ENCODE results near the gene TRIM41.
"Not testable (repeated sequence)": the region's sequence is repeated elsewhere in the genome, so short reads cannot be mapped to it uniquely, and the experiment has no call there.

The TRIM41 gene

DNA sequence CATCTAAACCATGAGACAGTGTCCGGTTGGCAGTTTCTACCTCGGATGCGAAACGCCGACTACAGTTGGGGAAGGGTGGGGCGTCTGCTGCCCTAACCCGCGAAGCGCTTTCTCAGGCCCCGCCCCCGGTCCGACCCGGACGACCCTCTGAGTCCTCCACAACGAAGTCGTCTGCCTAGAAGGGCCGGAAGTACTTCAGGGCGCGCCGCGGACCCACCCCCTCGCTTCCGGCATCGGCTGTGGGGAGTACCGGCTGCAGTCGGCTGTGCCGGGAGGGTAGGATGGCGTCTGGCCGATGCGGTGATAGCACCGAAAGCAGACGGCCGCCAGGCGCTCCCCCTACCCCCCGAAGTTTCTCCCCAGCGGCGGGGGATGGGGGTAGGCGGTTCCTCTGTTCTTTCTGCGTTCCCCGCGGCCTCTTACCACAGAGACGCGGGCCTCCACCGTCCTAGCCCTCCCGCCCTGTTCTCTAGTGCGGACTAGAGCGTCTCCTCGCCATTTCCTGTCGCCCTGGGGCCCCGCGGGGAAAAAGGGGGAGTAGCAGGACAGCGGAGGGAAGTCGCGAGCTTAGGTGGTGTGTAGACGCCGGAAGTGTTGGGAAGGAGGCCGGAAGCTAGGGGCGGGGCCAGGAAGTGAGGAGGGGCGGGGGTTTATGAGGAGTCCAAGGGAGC lies at the start of gene TRIM41:
TSS of gene TRIM41 (plus strand) at position 224 of the 671 bp plus-strand sequence. CDS start 719 bp downstream, outside the sequence.
- DNase-seq = peak; percentile 99

DNA sequence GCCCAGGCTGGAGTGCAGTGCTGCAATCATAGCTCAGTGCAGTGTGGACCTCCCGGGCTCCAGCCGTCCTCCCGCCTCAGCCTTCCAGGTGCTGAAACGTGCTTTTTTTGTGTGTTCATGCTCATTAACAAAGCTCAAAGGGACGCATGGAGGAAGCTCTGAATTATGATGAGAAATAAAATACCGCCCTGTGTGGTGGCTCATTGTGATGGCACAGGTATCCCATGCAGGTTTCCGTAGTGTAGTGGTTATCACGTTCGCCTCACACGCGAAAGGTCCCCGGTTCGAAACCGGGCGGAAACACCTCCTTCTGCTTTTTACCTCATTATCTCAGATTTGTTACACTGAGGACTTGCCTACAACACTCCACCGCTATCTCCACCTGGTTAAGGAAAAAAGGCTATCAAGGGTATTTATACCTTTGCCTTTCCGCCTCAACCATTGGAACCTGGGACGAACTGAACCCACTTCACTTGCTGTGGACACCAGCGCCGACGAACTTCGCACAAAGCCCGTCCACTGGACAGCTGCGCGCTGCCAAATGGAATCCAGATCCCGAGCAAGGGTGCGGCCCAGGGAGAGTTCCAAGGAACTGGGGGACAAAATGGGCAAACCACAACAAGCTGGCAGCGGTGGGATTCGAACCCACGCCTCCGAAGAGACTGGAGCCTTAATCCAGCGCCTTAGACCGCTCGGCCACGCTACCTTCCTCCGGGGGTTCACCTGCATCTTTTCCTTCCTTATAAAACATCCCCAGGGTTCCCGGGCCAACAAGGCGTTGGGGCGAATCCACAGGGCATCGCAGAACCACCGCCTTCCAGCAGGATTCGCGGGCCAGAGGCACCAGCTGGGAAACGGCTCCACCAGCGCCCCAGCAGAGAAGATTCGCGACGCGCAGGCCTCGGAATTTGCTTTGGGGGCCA lies 49.4 kb upstream of the TRIM41 start:
- DNase-seq = peak; percentile 88

DNA sequence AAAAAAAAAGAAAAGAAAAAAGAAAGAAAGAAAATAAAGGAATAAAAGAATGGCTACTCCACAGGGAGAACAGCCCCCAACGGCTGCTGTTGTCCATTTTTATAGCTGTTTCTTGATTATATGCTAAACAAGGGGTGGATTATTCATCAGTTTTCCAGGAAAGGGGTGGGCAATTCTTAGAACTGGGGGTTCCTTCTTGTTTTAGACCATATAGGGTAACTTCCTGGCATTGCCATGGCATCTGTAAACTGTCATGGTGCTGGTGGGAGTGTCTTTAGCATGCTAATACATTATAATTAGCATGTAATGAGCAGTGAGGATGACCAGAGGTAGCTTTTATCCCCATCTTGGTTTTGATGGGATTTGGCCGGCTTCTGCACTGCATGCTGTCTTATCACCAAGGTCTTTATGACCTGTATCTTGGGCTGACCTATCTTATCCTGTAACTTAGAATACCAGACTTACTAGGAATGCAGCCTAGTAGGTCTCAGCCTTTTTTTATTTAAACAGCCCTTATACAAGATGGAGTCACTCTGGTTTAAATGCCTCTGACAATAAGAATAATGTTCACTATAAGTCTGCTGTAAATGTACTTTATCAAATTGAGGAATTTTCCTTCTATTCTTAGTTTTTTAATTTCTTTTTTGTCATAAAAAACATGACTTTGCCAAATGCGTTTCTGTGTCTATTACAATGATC lies 46.7 kb upstream of the TRIM41 start:
- no peak for DNase-seq

DNA sequence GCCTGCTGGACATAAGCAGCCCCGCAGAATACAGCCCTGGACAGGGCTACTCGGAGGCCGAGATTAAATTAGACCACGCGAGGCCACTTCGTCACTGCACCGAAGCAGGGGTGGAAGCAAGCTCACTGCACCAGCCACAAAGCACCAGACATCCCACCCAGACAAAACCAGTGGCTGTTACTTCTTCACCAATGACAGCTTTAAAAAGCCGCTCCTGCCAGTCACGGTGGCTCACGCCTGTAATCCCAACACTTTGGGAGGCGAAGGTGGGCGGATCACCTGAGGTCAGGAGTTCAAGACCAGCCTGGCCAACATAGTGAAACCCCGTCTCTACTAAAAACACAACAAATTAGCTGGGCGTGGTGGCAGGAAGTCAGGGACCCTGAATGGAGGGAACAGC lies 45.5 kb upstream of the TRIM41 start:
- not testable (repeated sequence) for DNase-seq

DNA sequence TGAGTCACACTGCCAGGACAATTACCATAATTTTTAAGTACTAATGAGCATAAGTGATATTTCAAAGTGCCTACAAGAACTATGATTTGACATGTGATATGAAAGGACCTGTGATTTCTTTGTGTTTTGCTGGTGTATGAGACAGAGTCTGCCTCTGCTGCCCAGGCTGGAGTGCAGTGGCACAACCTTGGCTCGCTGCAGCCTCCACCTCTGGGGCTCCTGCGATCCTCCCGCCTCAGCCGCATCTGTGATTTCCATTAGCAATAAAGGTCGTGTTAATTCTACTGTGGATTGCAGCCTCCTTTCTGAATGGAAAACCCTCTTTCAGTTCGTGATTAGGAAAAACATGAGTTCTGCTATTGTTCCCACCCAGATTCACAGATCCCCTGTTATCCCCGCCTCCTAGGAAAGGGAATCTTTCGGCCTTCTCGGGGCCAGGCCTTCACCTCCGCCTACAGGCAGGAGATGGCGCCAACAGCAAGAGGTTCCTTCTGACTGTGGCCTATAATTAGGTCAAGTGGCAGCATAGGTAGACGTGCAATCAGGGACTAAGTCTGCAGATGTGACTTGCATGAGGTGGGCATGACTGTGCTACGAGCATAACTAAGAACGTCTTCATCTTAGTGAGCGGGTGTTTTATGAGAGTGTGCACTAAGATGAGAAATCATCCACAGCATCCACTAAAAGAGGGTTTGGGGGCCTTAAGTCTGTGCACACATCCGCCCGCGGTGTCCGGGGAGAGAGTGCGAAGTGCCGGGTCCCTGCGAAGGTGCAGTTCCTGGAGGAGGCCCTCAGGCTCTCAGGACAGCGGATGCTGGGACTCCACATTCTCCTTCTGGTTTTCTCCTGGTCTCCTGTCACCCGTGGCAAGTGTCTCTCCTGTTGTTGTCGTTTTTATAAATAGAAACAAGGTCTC lies 41.2 kb upstream of the TRIM41 start:
- peak; percentile 70 for DNase-seq

DNA sequence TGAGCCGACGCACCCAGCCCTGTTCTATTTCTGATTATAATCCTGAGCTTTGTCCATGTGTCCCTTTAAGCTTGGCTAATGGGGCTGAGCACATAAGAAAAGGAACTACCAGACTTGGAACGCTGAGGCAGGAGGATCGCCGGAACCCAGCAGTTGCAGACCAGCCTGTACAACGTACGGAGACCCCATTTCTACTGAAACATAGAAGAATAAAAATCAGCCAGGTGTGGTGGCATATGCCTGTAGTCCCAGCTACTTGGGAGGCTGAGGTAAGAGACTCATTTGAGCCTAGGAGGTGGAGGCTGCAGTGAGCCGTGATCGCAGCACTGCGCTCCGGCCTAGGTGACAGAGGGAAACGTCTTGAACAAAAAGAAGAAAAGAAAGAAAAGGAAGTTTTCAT lies 40.4 kb upstream of the TRIM41 start:
- no peak for DNase-seq

DNA sequence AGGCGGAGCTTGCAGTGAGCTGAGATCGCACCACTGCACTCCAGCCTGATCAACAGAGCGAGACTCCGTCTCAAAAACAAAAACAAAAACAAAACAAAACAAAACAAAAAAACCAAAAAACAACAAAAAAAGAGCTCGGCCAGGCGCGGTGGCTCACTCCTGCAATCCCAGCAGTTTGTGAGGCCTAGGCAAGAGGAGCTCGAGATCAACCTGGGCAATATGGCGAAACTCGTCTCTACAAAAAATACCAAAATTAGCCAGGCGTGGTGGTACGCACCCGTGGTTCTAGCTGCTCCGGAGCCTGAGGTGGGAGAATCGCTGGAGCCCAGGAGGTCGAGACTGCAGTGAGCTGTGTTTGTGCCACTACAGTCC lies 38.2 kb upstream of the TRIM41 start:
- no peak for DNase-seq

DNA sequence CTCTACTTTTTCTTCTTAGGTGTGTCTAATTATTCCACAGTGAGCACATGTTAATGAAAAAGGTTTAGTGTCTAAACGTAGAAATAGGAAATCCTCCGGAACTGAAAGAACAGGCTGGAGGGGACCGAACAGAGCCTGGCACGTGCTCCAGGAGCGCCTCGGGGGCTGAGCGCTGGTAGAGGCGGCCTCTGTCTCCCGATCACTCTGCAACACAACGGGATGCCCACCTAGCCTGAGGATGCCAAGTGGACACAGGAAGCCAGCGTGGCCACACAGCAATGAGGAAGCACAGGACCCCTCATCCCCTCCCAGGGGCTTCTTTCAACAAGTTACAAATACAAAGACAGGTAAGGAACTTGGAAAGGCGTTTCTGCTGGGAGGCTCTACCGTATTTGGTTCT lies 37.5 kb upstream of the TRIM41 start:
- no peak for DNase-seq

DNA sequence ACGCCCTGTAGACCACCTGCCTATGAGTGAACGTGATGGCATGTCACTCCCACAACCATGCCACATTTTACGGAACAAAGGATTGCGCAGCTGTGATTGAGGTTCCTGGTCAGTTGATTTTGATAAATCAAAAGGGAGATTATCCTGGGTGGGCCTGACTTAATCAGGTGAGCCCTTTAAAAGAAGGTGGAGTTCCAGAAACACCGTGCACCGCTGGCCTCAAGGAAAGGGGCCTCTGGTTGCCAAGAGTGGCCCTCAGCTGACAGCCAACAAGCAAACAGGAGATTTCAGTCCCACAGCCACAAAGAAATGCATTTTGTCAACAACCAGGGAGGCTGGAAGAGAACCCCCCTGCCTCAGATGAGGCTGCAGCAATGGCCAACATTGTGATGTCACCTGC lies 37.1 kb upstream of the TRIM41 start:
- no peak for DNase-seq

DNA sequence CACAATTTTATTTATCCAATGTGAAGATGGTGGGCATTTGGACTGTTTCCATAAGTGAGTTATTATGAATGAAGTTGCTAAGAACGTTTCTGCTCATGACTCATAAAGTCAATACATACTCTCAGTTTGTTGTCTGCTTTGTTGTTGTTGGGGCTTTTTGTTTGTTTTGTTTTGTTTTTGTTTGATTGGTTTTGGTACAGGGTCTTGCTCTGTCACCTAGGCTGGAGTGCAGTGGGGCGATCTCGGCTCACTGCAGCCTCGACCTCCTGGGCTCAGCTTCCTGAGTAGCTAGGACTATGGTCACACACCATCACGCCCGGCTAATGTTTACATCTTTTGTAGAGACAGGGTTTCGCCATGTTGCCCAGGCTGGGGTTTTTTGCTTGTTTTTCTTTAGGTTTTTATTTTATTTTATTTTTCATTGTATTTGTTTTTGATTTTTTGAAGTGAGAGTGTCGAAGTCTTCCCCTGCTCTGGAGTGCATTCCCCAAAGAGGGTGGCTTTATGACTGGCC lies 36.0 kb upstream of the TRIM41 start:
- DNase-seq = no peak

DNA sequence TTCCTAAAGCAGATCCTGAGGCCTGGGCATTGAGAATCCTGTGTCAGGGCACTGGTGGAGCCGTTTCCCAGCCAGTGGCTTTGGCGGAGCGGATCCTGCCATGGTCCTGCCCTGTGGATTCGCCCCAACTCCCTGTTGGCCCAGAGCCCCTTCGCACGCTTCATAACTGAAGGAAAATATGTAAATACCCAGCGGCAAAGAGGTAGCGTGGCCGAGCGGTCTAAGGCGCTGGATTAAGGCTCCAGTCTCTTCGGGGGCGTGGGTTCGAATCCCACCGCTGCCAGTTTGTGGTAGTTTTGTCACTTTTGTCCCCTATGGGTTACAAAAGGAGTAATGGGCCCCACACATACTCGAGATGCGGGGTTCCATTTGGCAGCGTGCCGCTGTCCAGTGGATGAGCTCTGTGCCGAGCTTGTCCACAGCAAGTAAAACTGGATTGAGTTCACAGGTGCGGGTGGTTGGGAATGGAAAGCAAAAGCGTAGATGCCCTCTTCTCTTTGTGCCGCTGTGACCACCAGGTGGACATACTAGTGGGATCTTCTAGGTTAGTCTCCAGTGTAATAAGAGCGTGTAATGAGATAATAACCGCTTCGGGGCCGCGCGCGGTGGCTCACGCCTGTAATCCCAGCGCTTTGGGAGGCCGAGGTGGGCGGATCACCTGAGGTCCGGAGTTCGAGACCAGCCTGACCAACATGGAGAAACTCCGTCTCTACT lies 35.4 kb upstream of the TRIM41 start:
- peak; percentile 87 for DNase-seq

DNA sequence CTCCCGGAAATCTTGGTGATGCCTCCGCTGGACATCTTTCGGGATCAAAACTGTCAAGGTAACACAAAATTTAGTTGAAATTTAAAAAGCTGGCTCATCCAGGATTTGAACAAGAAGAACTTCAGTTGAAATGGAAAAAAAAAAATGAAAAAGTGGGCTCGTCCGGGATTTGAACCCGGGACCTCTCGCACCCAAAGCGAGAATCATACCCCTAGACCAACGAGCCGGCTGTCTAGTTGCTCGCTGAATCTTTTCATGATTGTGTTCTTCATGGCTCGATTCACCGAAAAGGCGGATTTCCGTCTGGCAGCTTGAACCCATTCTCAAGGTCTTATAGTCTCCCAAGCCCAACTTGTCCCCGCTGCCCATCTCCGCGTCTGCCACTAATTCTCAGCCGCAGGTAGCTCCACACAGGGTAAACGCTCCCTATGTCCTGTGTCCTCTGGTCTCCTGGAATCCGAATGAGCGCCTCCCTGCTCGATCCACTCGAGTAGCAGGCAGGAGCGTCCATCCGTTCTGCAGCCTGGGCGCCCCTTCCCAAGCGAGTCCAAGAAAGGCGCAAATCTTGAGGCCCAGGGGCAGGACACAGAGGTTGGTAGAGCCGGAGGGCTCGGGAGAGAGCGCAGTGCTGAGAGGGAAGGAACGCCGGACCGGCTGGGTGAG lies 34.2 kb upstream of the TRIM41 start:
- peak; percentile 86 for DNase-seq

DNA sequence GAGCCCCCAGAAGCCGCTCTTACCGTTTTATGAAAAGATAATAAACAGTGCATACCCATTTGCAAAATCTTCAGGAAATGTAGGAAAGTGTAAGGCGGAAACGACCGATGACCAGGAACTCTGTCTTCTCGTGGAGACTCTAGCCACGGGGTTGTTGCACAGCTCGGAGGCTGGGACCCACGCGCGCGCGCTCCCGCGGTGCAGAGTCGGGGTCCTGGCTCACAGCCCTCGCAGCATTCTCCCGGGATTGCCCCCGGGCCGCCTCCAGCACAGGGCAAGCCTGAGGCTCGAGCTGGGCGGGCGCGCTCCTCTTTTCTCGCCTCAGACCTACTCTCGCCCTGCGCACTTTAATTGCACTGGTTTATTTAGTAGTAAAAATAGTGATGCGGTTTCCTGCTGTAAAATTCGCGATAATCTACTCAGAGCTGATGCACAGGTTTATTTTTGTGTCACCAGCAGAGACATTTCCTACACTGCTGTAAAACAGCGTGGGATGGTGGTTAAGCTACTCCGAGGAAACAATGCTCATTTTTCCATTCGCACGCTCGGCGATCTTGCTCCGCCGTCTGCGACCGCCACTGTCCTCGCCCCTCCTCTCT lies 33.6 kb upstream of the TRIM41 start:
- DNase-seq = peak; percentile 55

DNA sequence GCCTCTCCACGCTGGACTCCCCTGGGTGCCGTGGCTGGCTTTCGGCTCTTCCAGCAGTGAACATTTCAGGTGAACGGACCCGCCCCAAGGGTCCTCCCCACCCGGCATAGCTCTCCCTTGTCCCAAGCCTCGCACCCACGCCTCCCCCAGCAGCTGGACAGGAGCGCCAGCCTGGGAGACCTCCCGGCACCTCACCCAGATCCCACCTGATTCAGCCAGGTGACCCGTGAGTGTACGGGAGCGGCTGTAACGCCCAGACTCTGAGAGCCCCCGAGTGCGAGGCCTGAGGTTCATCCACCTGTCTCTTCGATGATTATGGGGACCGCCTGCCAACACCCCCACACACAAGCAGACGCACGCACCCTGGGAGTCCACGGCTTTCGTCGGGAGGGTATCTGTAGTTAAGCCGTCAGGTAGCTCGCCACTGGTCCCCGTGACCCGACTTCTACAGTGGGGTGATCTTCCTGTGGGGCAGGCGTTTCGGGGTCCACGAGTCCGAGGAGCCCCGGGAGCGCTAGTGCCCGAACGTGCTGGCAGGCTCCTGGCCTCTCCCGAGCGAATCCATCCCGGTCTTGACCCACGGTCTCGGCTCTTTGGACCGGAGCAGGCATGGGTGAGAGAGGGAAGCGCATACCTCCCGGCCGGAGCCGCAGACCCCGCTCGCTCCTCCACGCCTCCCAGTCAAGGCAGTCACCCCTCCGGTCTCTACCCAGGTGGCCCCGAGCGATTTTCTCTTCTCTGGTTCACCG lies 32.9 kb upstream of the TRIM41 start:
- no peak for DNase-seq

DNA sequence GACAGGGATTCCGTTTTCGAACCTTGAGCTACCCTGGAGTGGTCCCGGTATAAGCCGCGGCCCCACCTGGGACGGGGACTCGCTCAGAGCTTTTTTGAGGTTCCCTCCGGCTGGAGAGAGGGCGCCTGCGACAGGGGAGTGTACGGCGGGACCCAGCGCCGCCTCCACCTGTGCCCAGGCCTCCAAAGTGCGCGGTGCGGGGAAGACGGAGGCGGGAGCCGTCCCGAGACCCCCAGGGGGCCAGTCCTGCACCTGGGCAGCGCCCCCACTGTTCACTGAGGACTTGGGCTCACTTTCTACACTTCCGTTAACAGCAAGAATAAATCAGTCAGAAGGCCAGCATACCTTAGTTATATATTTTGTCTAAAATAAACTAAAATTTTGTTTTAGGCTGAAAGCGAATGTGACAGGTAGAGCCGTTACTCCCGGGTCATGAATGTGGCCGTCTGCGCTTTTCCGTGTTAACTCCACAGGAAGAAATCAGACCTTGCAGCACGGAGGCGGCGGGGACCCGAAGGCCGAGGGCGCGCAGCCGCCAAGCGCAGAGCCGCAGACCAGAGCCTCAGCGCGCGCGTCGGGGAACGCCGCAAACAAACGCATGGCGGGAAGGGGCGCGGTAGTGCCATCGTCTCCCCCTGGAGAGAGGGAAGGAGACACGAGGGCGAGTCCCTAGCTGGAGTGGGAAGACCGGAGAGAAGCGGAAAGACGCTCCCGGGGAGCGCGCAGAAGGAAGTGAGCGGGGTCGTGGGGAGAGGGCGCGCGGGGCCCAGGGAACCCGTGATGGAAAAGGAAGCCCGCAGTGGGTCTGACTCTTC lies 32.2 kb upstream of the TRIM41 start:
- no peak for DNase-seq

DNA sequence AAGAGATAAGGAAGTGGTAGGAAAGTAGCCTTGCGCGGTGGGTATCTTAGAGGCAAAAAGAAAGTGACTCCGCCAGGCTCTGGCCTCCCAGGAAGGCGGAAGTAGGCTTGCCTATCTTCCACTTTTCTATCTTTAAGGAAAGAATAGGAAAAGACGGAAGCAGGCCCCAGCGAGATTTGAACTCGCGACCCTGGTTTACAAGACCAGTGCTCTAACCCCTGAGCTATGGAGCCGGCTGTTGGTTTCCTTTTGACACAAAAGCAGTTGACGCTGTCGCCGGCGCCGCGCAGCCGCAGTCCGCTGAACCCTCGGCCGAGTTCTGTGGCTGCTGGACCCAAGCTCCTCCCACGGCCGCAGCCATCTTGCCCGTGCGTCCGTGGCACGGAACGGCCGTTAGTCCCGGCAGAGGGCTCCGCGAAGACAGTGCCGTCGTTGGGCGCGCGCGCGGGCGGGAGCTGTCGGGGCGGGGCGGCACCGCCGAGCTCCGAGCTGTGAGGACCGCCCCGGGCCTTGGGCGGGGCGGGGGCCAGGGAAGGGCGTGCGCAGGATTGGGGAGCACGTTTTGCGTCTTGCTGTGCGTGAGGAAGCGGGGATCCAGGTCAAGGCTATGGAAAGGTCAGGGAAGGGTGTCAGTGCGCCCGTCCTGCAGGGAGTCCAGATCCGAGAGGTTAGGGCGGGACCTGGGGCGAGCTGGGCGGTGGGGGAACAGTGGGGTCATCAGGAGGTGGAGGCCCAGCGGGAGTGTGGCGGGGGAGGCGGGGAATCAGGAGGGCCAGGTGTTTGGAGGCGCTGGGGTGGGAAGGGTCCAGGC lies 31.4 kb upstream of the TRIM41 start:
- DNase-seq = peak; percentile 95

DNA sequence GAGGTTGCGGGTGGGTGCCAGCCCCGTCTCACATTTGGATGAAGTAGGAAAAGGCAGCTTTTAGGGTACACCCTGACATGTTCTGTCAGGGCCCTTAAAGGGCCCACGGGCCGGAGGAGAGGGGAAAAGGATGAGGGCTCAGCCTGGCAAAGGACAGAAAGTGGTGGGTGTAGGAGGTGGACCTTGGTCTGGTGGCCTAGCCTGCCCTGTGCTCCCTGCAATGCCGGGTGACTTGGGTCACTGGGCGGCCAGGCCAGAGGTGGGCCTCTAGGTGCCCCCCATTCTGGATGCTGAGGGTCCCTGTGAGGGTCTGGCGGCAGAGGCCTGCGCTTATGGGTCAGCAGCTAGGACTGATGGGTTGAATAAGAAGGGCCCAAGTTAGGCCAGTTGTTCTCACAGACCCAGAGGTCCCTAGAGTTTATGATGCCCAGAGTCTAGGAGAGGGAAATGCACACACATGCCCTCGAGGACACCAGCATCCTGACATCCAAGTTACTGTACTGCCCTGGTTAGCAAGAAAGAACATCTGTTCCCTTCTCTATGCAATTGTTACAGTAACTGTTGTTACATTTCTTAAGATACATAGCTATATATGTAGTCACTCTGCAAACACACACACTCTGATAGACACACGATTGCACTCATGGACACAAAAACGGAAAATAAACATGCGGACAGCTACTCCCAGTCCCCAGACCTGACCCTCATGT lies 30.6 kb upstream of the TRIM41 start:
- no peak for DNase-seq

All from activated CD4-positive, alpha-beta T cell treated with anti-CD3 and anti-CD28 coated beads, Interleukin-2, amount 50 U/mL, for 16 hours (primary cell).